GM23338 (cell line): Measurements from ENCODE around the gene CREB3L2. TPM values are rescaled to one million over a fixed set of nuclear protein-coding genes. Genes with fewer than 3 reads are reported as not detected.

Source experiments
- ATAC-seq: fragments of 200-7000 bp; cut with Tn5 transposase; 3 replicates; pipeline ENCODE4 v1.9.1; 2020
- DNase-seq: peaks from one replicate; pipeline ENCODE4 v3.0.0-alpha.2; 2015; ENCODE audit warnings: low spot score
- H2AFZ ChIP-seq: fragments of 200-600 bp; sonication (generic); 2 replicates; pipeline ENCODE4 v1.8.0; 2016; ENCODE audit warnings: antibody characterized with exemption, mild to moderate bottlenecking, moderate library complexity
- H3F3A ChIP-seq: fragments of 200-600 bp; sonication (generic); replicated peaks from 2 replicates; pipeline ENCODE4 v1.8.0; 2017; ENCODE audit warnings: antibody characterized with exemption, mixed run types, low read depth
- H3K27ac ChIP-seq: fragments of 200-600 bp; sonication (generic); 2 replicates; pipeline ENCODE4 v1.6.1; 2016; ENCODE audit warnings: low read depth
- H3K27me3 ChIP-seq: fragments of 200-600 bp; sonication (generic); 2 replicates; pipeline ENCODE4 v1.8.0; 2016; ENCODE audit warnings: mild to moderate bottlenecking, mixed run types, moderate library complexity; ENCODE audit not compliant: insufficient read depth
- H3K36me3 ChIP-seq: fragments of 200-600 bp; sonication (generic); 2 replicates; pipeline ENCODE4 v1.8.0; 2016; ENCODE audit warnings: mild to moderate bottlenecking; ENCODE audit not compliant: insufficient read depth
- H3K4me1 ChIP-seq: fragments of 200-600 bp; sonication (generic); 2 replicates; pipeline ENCODE4 v1.8.0; 2016; ENCODE audit warnings: mild to moderate bottlenecking, moderate library complexity; ENCODE audit not compliant: insufficient read depth
- H3K4me2 ChIP-seq: fragments of 200-600 bp; sonication (generic); 2 replicates; pipeline ENCODE4 v1.7.1; 2017; ENCODE audit warnings: mixed run types
- H3K4me3 ChIP-seq: fragments of 200-600 bp; sonication (generic); 2 replicates; pipeline ENCODE4 v1.6.1; 2016; ENCODE audit warnings: mixed run types
- H3K79me2 ChIP-seq: fragments of 200-600 bp; sonication (generic); replicated peaks from 2 replicates; pipeline ENCODE4 v1.8.0; 2017; ENCODE audit warnings: mild to moderate bottlenecking; ENCODE audit not compliant: insufficient read depth
- H3K9me2 ChIP-seq: fragments of 200-600 bp; sonication (generic); 2 replicates; pipeline ENCODE4 v1.8.0; 2017; ENCODE audit not compliant: insufficient read depth
- H4K20me1 ChIP-seq: fragments of 200-600 bp; sonication (generic); replicated peaks from 2 replicates; pipeline ENCODE4 v1.8.0; 2017; ENCODE audit warnings: mild to moderate bottlenecking; ENCODE audit not compliant: insufficient read depth
- H3K27ac Mint-ChIP-seq: 2 replicates; pipeline ENCODE4 v1.8.0; 2020; ENCODE audit warnings: inconsistent platforms, mild to moderate bottlenecking, moderate library complexity, mixed read lengths
- H3K27me3 Mint-ChIP-seq: 3 replicates; pipeline ENCODE4 v1.8.0; 2022; ENCODE audit warnings: low read depth, mild to moderate bottlenecking, moderate library complexity, mixed read lengths, inconsistent platforms; ENCODE audit not compliant: insufficient read depth, poor library complexity
- H3K36me3 Mint-ChIP-seq: 3 replicates; pipeline ENCODE4 v1.8.0; 2021; ENCODE audit warnings: low read depth, mild to moderate bottlenecking, inconsistent platforms, moderate library complexity, mixed read lengths
- H3K4me1 Mint-ChIP-seq: 3 replicates; pipeline ENCODE4 v1.8.0; 2020; ENCODE audit warnings: mild to moderate bottlenecking, inconsistent platforms, mixed read lengths
- H3K4me3 Mint-ChIP-seq: 3 replicates; pipeline ENCODE4 v1.8.0; 2021; ENCODE audit warnings: moderate library complexity, mild to moderate bottlenecking, inconsistent platforms, mixed read lengths
- H3K9me3 Mint-ChIP-seq: 3 replicates; pipeline ENCODE4 v1.8.0; 2020; ENCODE audit warnings: moderate library complexity, mild to moderate bottlenecking, inconsistent platforms, mixed read lengths
- JUNB ChIP-seq: IDR thresholded peaks from one replicate; pipeline ENCODE4 v1.6.1; 2016; ENCODE audit warnings: antibody characterized with exemption; ENCODE audit not compliant: unreplicated experiment
- NANOG ChIP-seq: IDR thresholded peaks from 2 replicates; pipeline ENCODE4 v1.6.1; 2016; ENCODE audit warnings: antibody characterized with exemption, borderline replicate concordance
- polyA plus RNA-seq: library from polyadenylated mRNA; unstranded; fragments of >200 nt; fragmentation: Nextera tagmentation; extraction: Ambion mirVana; gene quantifications from 2 replicates; pipeline ENCODE4 v1.2.1, GENCODE V29; 2016
- total RNA-seq: library from RNA; depleted of rRNA; stranded (reverse); fragments of >200 nt; shearing (Covaris generic); gene quantifications from 2 replicates; pipeline ENCODE4 v1.2.3, GENCODE V29; 2014
- TF ChIP-seq, protein P1 (sequence below): fragments of 250-450 bp; sonication (Bioruptor Pico); IDR thresholded peaks from 2 replicates; pipeline ENCODE4 v1.5.0; 2020; ENCODE audit warnings: mild to moderate bottlenecking, moderate library complexity
- TF ChIP-seq, protein P2 (sequence below): IDR thresholded peaks from one replicate; pipeline ENCODE4 v1.6.1; 2018; ENCODE audit warnings: antibody characterized with exemption; ENCODE audit not compliant: unreplicated experiment

CREB3L2 gene
- total and polyA plus RNA-seq, 2 experiments from 2014 or later = 14.5 to 27.1 TPM

DNA sequence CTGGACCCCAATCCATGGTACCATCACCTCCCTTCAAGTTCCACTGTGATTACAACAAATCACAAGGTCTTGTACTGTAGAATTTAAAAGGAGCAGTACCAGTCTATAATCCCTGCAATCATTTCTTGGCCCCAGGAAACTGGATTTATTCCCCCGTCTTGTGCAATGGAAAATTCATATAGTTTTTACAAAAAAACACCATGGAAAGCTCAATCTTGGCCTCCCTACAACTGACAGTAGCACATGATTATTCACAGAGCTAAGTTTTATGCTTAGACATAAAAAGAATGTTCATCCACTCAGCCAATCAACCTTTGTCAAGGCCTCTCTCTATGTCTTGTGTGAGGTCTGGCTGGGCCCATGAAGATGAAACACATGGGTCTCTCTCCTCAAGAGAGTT is 165.3 kb downstream of the CREB3L2 start (continued):
- TF ChIP-seq, protein P1, sequence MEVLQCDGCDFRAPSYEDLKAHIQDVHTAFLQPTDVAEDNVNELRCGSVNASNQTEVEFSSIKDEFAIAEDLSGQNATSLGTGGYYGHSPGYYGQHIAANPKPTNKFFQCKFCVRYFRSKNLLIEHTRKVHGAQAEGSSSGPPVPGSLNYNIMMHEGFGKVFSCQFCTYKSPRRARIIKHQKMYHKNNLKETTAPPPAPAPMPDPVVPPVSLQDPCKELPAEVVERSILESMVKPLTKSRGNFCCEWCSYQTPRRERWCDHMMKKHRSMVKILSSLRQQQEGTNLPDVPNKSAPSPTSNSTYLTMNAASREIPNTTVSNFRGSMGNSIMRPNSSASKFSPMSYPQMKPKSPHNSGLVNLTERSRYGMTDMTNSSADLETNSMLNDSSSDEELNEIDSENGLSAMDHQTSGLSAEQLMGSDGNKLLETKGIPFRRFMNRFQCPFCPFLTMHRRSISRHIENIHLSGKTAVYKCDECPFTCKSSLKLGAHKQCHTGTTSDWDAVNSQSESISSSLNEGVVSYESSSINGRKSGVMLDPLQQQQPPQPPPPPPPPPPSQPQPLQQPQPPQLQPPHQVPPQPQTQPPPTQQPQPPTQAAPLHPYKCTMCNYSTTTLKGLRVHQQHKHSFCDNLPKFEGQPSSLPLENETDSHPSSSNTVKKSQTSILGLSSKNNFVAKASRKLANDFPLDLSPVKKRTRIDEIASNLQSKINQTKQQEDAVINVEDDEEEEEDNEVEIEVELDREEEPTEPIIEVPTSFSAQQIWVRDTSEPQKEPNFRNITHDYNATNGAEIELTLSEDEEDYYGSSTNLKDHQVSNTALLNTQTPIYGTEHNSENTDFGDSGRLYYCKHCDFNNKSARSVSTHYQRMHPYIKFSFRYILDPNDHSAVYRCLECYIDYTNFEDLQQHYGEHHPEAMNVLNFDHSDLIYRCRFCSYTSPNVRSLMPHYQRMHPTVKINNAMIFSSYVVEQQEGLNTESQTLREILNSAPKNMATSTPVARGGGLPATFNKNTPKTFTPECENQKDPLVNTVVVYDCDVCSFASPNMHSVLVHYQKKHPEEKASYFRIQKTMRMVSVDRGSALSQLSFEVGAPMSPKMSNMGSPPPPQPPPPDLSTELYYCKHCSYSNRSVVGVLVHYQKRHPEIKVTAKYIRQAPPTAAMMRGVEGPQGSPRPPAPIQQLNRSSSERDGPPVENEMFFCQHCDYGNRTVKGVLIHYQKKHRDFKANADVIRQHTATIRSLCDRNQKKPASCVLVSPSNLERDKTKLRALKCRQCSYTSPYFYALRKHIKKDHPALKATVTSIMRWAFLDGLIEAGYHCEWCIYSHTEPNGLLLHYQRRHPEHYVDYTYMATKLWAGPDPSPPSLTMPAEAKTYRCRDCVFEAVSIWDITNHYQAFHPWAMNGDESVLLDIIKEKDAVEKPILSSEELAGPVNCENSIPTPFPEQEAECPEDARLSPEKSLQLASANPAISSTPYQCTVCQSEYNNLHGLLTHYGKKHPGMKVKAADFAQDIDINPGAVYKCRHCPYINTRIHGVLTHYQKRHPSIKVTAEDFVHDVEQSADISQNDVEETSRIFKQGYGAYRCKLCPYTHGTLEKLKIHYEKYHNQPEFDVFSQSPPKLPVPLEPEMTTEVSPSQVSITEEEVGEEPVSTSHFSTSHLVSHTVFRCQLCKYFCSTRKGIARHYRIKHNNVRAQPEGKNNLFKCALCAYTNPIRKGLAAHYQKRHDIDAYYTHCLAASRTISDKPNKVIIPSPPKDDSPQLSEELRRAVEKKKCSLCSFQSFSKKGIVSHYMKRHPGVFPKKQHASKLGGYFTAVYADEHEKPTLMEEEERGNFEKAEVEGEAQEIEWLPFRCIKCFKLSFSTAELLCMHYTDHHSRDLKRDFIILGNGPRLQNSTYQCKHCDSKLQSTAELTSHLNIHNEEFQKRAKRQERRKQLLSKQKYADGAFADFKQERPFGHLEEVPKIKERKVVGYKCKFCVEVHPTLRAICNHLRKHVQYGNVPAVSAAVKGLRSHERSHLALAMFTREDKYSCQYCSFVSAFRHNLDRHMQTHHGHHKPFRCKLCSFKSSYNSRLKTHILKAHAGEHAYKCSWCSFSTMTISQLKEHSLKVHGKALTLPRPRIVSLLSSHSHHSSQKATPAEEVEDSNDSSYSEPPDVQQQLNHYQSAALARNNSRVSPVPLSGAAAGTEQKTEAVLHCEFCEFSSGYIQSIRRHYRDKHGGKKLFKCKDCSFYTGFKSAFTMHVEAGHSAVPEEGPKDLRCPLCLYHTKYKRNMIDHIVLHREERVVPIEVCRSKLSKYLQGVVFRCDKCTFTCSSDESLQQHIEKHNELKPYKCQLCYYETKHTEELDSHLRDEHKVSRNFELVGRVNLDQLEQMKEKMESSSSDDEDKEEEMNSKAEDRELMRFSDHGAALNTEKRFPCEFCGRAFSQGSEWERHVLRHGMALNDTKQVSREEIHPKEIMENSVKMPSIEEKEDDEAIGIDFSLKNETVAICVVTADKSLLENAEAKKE (CRISPR knock-in tag) = no peak
- no peak for TF ChIP-seq JUNB
- no peak for TF ChIP-seq NANOG
- TF ChIP-seq, protein P2, sequence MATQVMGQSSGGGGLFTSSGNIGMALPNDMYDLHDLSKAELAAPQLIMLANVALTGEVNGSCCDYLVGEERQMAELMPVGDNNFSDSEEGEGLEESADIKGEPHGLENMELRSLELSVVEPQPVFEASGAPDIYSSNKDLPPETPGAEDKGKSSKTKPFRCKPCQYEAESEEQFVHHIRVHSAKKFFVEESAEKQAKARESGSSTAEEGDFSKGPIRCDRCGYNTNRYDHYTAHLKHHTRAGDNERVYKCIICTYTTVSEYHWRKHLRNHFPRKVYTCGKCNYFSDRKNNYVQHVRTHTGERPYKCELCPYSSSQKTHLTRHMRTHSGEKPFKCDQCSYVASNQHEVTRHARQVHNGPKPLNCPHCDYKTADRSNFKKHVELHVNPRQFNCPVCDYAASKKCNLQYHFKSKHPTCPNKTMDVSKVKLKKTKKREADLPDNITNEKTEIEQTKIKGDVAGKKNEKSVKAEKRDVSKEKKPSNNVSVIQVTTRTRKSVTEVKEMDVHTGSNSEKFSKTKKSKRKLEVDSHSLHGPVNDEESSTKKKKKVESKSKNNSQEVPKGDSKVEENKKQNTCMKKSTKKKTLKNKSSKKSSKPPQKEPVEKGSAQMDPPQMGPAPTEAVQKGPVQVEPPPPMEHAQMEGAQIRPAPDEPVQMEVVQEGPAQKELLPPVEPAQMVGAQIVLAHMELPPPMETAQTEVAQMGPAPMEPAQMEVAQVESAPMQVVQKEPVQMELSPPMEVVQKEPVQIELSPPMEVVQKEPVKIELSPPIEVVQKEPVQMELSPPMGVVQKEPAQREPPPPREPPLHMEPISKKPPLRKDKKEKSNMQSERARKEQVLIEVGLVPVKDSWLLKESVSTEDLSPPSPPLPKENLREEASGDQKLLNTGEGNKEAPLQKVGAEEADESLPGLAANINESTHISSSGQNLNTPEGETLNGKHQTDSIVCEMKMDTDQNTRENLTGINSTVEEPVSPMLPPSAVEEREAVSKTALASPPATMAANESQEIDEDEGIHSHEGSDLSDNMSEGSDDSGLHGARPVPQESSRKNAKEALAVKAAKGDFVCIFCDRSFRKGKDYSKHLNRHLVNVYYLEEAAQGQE = no peak

DNA sequence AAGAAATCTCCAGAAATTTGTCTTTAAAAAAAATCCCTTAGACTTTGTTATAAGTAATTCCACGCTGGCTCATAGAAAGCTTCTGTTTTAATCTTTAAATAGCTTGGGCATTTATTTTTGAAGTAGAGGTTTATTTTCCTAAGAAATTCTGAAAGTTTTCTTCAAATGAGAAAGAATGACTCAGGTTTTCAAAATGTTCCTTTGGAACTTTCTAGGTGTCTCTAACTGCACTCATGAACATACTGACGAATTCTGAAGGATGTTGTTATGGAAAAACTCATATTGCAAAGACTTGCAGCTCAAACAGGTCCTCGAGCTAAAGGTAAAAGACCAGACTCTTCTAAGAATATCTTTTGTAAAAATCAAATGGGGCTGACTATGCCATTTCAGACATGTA is 165.8 kb downstream of the CREB3L2 start:
- peaks cover 5% of the 10 kb centered on the region for H3K27me3 Mint-ChIP-seq
- peaks cover 30% of the 10 kb centered on the region for H3K4me1 Mint-ChIP-seq
- H3K79me2 ChIP-seq = no peaks in the 10 kb centered on the region
- no peak overlapping the region for H2AFZ ChIP-seq
- H3K4me3 Mint-ChIP-seq = no peak overlapping the region
- no peak overlapping the region for H3K27ac ChIP-seq
- H4K20me1 ChIP-seq = no peaks in the 10 kb centered on the region
- peaks cover 7% of the 10 kb centered on the region for H3K9me2 ChIP-seq
- H3F3A ChIP-seq = 0 out of 2 replicates have a peak, but pooled peaks cover 7% of the 10 kb centered on the region
- no peaks in the 10 kb centered on the region for H3K27me3 ChIP-seq
- H3K36me3 ChIP-seq = peaks cover 6% of the 10 kb centered on the region; the same call in 1 of the 2 replicates
- ATAC-seq (no peak), DNase-seq (no peak)
- H3K36me3 Mint-ChIP-seq = peaks cover 19% of the 10 kb centered on the region
- H3K9me3 Mint-ChIP-seq = peaks cover 33% of the 10 kb centered on the region
- peaks cover 27% of the 10 kb centered on the region for H3K4me1 ChIP-seq
- no peak overlapping the region for H3K4me3 ChIP-seq
- no peak overlapping the region for H3K4me2 ChIP-seq
- H3K27ac Mint-ChIP-seq = no peak overlapping the region
- TF ChIP-seq, protein P1 (CRISPR knock-in tag) = no peak
